Natural killer cell (primary cell): ENCODE results near the gene ARIH1. TPM values are rescaled to one million over a fixed set of nuclear protein-coding genes. Genes with fewer than 3 reads are reported as not detected.
A peak's percentile ranks its signal among the peaks of the same experiment; 100 is the strongest.

ENCODE experiments used
- ATAC-seq, 3 donors: fragments of 150-1000 bp in 2 of 3; fragments of 200-7000 bp in 1 of 3; cut with Tn5 transposase; 1 replicate in 1 of 3; 2 replicates in 2 of 3; pipeline ENCODE4 v1.10.0; 2021; ENCODE audit warnings: mild to moderate bottlenecking in 2 of 3, moderate library complexity in 2 of 3
- DNase-seq, 2 donors: peaks; one replicate each; pipeline versions ENCODE4 v3.0.0 to v3.0.0-alpha.2; 2013 to 2021; ENCODE audit warnings: mixed read lengths in 1 of 2
- H3K27ac ChIP-seq: one replicate; pipeline ENCODE4 v1.5.1; 2013; ENCODE audit warnings: mild to moderate bottlenecking, low read length
- H3K27me3 ChIP-seq: one replicate; pipeline ENCODE4 v1.6.1; 2013; ENCODE audit warnings: low read length; ENCODE audit not compliant: control insufficient read depth, insufficient read depth
- H3K36me3 ChIP-seq: one replicate; pipeline ENCODE4 v1.6.1; 2013; ENCODE audit warnings: low read length; ENCODE audit not compliant: control insufficient read depth, insufficient read depth
- H3K4me1 ChIP-seq: one replicate; pipeline ENCODE4 v1.6.1; 2013; ENCODE audit warnings: low read length; ENCODE audit not compliant: control insufficient read depth, insufficient read depth
- H3K4me3 ChIP-seq: one replicate; pipeline ENCODE4 v1.5.1; 2013; ENCODE audit warnings: low read length
- H3K9me3 ChIP-seq: one replicate; pipeline ENCODE4 v1.6.1; 2013; ENCODE audit warnings: low read length; ENCODE audit not compliant: control insufficient read depth, insufficient read depth
- H3K27ac Mint-ChIP-seq, 2 donors: one replicate each; pipeline ENCODE4 v1.8.0; 2022; ENCODE audit warnings: mild to moderate bottlenecking in 2 of 2, mixed read lengths in 2 of 2, moderate library complexity in 1 of 2
- H3K27me3 Mint-ChIP-seq, 2 donors: one replicate each; pipeline ENCODE4 v1.8.0; 2022; ENCODE audit warnings: low read depth in 2 of 2, mixed read lengths in 2 of 2
- H3K36me3 Mint-ChIP-seq: one replicate; pipeline ENCODE4 v1.8.0; 2022; ENCODE audit warnings: mixed read lengths
- H3K4me1 Mint-ChIP-seq, 2 donors: one replicate each; pipeline ENCODE4 v1.8.0; 2022; ENCODE audit warnings: mixed read lengths in 2 of 2
- H3K4me3 Mint-ChIP-seq: one replicate; pipeline ENCODE4 v1.8.0; 2022; ENCODE audit warnings: mild to moderate bottlenecking, moderate library complexity, mixed read lengths
- H3K9me3 Mint-ChIP-seq, 2 donors: one replicate each; pipeline ENCODE4 v1.8.0; 2022; ENCODE audit warnings: mixed read lengths in 2 of 2
- WGBS: methylation state at CpG from one replicate; pipeline ENCODE4 v1.1.7; 2013; ENCODE audit warnings: missing lambda C conversion rate; ENCODE audit not compliant: insufficient coverage; 5-methylcytosine and 5-hydroxymethylcytosine counted together
- intact Hi-C: fragments of 100-400 bp; cut with micrococcal nuclease; formaldehyde crosslinking; loops from one replicate; pipeline ENCODE4 v1.14.2; 2022
- total RNA-seq, 4 donors: library from RNA; stranded (reverse); fragments of 120-200 nt in 1 of 4; gene quantifications; one replicate each; pipeline versions ENCODE4 v1.2.3 to v1.2.4, GENCODE V29; 2013 to 2022
- TF ChIP-seq, protein P1 (sequence below): fragments of 200-600 bp; IDR thresholded peaks from one replicate; pipeline ENCODE4 v1.8.0; 2022; ENCODE audit warnings: antibody characterized with exemption

Gene ARIH1
- total RNA-seq, 3 donors from 2014 or later (not counting 1 experiment from before 2014, with no cell fraction given) = 193 to 212 (median 212) TPM

GRCh38 chr15:72534523-72534922 lies 60.4 kb downstream of the ARIH1 start:
- no peak overlapping the region for H3K4me3 Mint-ChIP-seq
- peaks cover 6% of the 10 kb centered on the region for H3K36me3 Mint-ChIP-seq
- peak in 2 of 3 donors; percentile 31 to 46 for ATAC-seq
- intact Hi-C loops = loop anchor here (5.0 kb wide), 1 partner anchor 222 kb away; no protein-coding TSS in a partner anchor
- no peak overlapping the region for H3K27ac Mint-ChIP-seq
- Histone ChIP-seq H3K36me3 (no peaks in the 10 kb centered on the region), H3K27ac (no peak overlapping the region), H3K27me3 (no peaks in the 10 kb centered on the region), H3K9me3 (no peaks in the 10 kb centered on the region), H3K4me1 (peaks cover 3% of the 10 kb centered on the region), H3K4me3 (no peak overlapping the region)
- TF ChIP-seq, protein P1, sequence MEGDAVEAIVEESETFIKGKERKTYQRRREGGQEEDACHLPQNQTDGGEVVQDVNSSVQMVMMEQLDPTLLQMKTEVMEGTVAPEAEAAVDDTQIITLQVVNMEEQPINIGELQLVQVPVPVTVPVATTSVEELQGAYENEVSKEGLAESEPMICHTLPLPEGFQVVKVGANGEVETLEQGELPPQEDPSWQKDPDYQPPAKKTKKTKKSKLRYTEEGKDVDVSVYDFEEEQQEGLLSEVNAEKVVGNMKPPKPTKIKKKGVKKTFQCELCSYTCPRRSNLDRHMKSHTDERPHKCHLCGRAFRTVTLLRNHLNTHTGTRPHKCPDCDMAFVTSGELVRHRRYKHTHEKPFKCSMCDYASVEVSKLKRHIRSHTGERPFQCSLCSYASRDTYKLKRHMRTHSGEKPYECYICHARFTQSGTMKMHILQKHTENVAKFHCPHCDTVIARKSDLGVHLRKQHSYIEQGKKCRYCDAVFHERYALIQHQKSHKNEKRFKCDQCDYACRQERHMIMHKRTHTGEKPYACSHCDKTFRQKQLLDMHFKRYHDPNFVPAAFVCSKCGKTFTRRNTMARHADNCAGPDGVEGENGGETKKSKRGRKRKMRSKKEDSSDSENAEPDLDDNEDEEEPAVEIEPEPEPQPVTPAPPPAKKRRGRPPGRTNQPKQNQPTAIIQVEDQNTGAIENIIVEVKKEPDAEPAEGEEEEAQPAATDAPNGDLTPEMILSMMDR = no peak
- H3K4me1 Mint-ChIP-seq = peaks cover 45 to 54% of the 10 kb centered on the region in 2 donors
- no peaks in the 10 kb centered on the region for H3K27me3 Mint-ChIP-seq
- DNase-seq = peak in 1 of 2 donors; percentile 72
- no peaks in the 10 kb centered on the region for H3K9me3 Mint-ChIP-seq
- WGBS = 51% methylated on average over 2 of the region's 3 CpGs

DNA sequence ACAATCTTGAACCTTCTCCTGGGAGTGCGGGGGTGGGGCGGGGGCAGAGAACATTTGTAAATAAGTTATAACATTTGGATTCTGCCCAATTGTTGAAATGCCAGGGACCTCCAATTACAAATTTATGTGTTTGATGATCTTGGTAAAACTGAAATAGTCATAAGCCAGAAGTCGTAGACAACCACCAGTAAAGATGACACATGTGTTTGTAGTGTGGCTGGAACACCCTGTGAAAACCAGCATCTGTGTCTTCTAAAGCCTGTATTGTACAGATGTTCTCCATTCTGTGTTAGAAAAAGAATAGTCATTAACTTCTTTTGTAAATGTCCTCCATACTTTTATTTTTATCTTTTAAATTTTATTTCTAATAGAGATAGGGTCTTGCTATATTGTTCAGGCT lies 61.8 kb downstream of the ARIH1 start:
- H3K36me3 ChIP-seq = no peaks in the 10 kb centered on the region
- H3K4me3 Mint-ChIP-seq = no peak overlapping the region
- intact Hi-C loops = no loop called here
- peaks cover 5% of the 10 kb centered on the region for H3K9me3 ChIP-seq
- TF ChIP-seq, protein P1 = no peak
- no peak overlapping the region for H3K4me3 ChIP-seq
- 90% methylated on average over 3 of the region's 3 CpGs for WGBS
- no peak overlapping the region for H3K27ac ChIP-seq
- ATAC-seq (no peak), DNase-seq (no peak)
- H3K4me1 ChIP-seq = peaks cover 3% of the 10 kb centered on the region
- no peak overlapping the region for H3K27ac Mint-ChIP-seq
- H3K4me1 Mint-ChIP-seq = peaks cover 41 to 52% of the 10 kb centered on the region in 2 donors
- H3K27me3 Mint-ChIP-seq = no peaks in the 10 kb centered on the region
- no peaks in the 10 kb centered on the region for H3K27me3 ChIP-seq
- H3K36me3 Mint-ChIP-seq = peaks cover 13% of the 10 kb centered on the region
- H3K9me3 Mint-ChIP-seq = peaks cover 3% of the 10 kb centered on the region in 2 donors

DNA sequence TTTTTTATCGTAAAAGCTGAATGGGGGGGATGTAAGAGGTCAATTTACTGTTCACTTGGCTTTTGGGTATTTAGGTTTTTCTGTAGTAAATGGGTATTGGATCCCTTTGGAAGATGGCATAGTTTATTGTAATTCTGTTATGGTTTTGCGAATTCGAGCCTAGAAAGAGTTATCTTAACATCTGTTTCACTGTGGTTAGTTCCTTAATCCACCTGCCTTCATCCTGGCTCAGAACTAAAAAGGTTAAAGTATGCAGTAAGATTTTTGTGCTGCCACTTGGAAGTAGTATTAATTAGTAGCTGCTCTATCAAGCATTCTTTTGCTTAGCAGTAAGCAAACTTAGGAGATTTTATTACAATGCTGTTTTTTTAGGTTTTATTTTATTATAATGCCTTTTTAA lies 62.4 kb downstream of the ARIH1 start:
- TF ChIP-seq, protein P1 = no peak
- Mint-ChIP-seq H3K27ac (no peak overlapping the region), H3K36me3 (peaks cover 19% of the 10 kb centered on the region), H3K4me3 (no peak overlapping the region), H3K4me1 (peaks cover 47 to 58% of the 10 kb centered on the region in 2 donors), H3K9me3 (peaks cover 4 to 6% of the 10 kb centered on the region in 2 donors), H3K27me3 (no peaks in the 10 kb centered on the region)
- ATAC-seq (no peak), DNase-seq (no peak)
- Histone ChIP-seq H3K4me3 (no peak overlapping the region), H3K4me1 (peaks cover 3% of the 10 kb centered on the region), H3K27me3 (no peaks in the 10 kb centered on the region), H3K9me3 (peaks cover 7% of the 10 kb centered on the region), H3K36me3 (no peaks in the 10 kb centered on the region), H3K27ac (no peak overlapping the region)
- 59% methylated on average over 3 of the region's 3 CpGs for WGBS
- intact Hi-C loops = no loop called here

- Histone ChIP-seq H3K36me3 (no peaks in the 10 kb centered on the region), H3K4me3 (no peak overlapping the region), H3K4me1 (no peaks in the 10 kb centered on the region), H3K9me3 (peaks cover 7% of the 10 kb centered on the region), H3K27ac (no peak overlapping the region), H3K27me3 (no peaks in the 10 kb centered on the region)
- intact Hi-C loops = no loop called here
- no peaks in the 10 kb centered on the region for H3K27me3 Mint-ChIP-seq
- DNase-seq (no peak), ATAC-seq (no peak)
- peak overlapping the region in 1 of 2 donors; percentile 56 for H3K27ac Mint-ChIP-seq
- peaks cover 4 to 7% of the 10 kb centered on the region in 2 donors for H3K9me3 Mint-ChIP-seq
- peak overlapping the region; percentile 17 for H3K4me3 Mint-ChIP-seq
- peaks cover 19% of the 10 kb centered on the region for H3K36me3 Mint-ChIP-seq
- TF ChIP-seq, protein P1 = no peak
- H3K4me1 Mint-ChIP-seq = peaks cover 45 to 62% of the 10 kb centered on the region in 2 donors
These were observed 64.8 kb downstream of the ARIH1 start for GRCh38 chr15:72538931-72539330.
